DND-41 (cell line): ENCODE results near the gene CLMN.

ENCODE experiments used
- ATAC-seq: fragments of 200-7000 bp; cut with Tn5 transposase; 3 replicates; pipeline ENCODE4 v1.9.1; 2021; ENCODE audit warnings: low read depth; ENCODE audit not compliant: insufficient read depth
- DNase-seq: peaks from one replicate; pipeline ENCODE4 v3.0.0-alpha.2; 2020
- H2AFZ ChIP-seq: 2 replicates; pipeline ENCODE4 v1.6.0; 2012; ENCODE audit warnings: low read depth, low read length
- H3K27ac ChIP-seq: 2 replicates; pipeline ENCODE4 v1.5.1; 2012; ENCODE audit warnings: low read length, inconsistent platforms
- H3K27me3 ChIP-seq: fragments of 200-600 bp; sonication (generic); 2 replicates; pipeline ENCODE4 v1.6.0; 2012; ENCODE audit warnings: low read length, mild to moderate bottlenecking, inconsistent platforms; ENCODE audit not compliant: insufficient read depth, poor library complexity
- H3K36me3 ChIP-seq: 2 replicates; pipeline ENCODE4 v1.5.1; 2012; ENCODE audit warnings: low read length, inconsistent platforms; ENCODE audit not compliant: insufficient read depth
- H3K4me1 ChIP-seq: 2 replicates; pipeline ENCODE4 v1.5.1; 2012; ENCODE audit warnings: mild to moderate bottlenecking, low read length; ENCODE audit not compliant: insufficient read depth
- H3K4me2 ChIP-seq: 2 replicates; pipeline ENCODE4 v1.6.0; 2012; ENCODE audit warnings: mild to moderate bottlenecking, moderate library complexity, low read length, inconsistent platforms; ENCODE audit not compliant: insufficient read depth
- H3K4me3 ChIP-seq, 2 experiments: fragments of 200-600 bp in 1 of 2; shearing (Covaris generic) in 1 of 2; 2 replicates each; pipeline ENCODE4 v1.5.1; 2012 to 2016; ENCODE audit warnings: inconsistent platforms in 2 of 2, low read length in 2 of 2, mild to moderate bottlenecking in 2 of 2, low read depth in 1 of 2, moderate library complexity in 1 of 2
- H3K79me2 ChIP-seq: 2 replicates; pipeline ENCODE4 v1.6.0; 2012; ENCODE audit warnings: low read length, inconsistent platforms; ENCODE audit not compliant: insufficient read depth
- H3K9ac ChIP-seq: 2 replicates; pipeline ENCODE4 v1.6.0; 2012; ENCODE audit warnings: low read depth, mild to moderate bottlenecking, inconsistent platforms, low read length, moderate library complexity
- H3K9me3 ChIP-seq: 2 replicates; pipeline ENCODE4 v1.5.1; 2012; ENCODE audit warnings: low read length, moderate library complexity, mild to moderate bottlenecking, inconsistent platforms; ENCODE audit not compliant: insufficient read depth, severe bottlenecking
- H4K20me1 ChIP-seq: 2 replicates; pipeline ENCODE4 v1.6.0; 2012; ENCODE audit warnings: low read length; ENCODE audit not compliant: insufficient read depth
- CTCF ChIP-seq: IDR thresholded peaks from 2 replicates; pipeline ENCODE4 v1.5.1; 2012; ENCODE audit warnings: borderline replicate concordance, low read length, moderate library complexity, mild to moderate bottlenecking; ENCODE audit not compliant: poor library complexity, severe bottlenecking; ENCODE audit errors: extremely low read depth
- EZH2 ChIP-seq: IDR thresholded peaks from 3 replicates; pipeline ENCODE4 v1.6.1; 2012; ENCODE audit warnings: borderline replicate concordance, low read depth, mild to moderate bottlenecking, moderate library complexity, low read length, inconsistent platforms; ENCODE audit not compliant: severe bottlenecking

CLMN gene

GRCh38 chr14:95301527-95302187, 18.1 kb downstream of the CLMN start:
- no peak for ATAC-seq
- no peak overlapping the region for H2AFZ ChIP-seq
- H3K4me2 ChIP-seq: no peak overlapping the region
- no peaks in the 10 kb centered on the region for H3K9me3 ChIP-seq
- H3K79me2 ChIP-seq: no peaks in the 10 kb centered on the region
- DNase-seq: no peak
- TF ChIP-seq CTCF (no peak), EZH2 (no peak)
- no peak overlapping the region for H3K9ac ChIP-seq
- no peaks in the 10 kb centered on the region for H4K20me1 ChIP-seq
- H3K4me1 ChIP-seq: no peaks in the 10 kb centered on the region
- H3K4me3 ChIP-seq: no peak overlapping the region
- no peaks in the 10 kb centered on the region for H3K36me3 ChIP-seq
- H3K27me3 ChIP-seq: no peaks in the 10 kb centered on the region
- no peak overlapping the region for H3K27ac ChIP-seq

- H2AFZ ChIP-seq: no peak overlapping the region
Observed at GRCh38 chr14:95300697-95301526, 18.8 kb downstream of the CLMN start.

GRCh38 chr14:95300002-95300696, 19.6 kb downstream of the CLMN start:
- no peak overlapping the region for H3K9ac ChIP-seq
- no peaks in the 10 kb centered on the region for H3K36me3 ChIP-seq
- TF ChIP-seq CTCF (no peak), EZH2 (no peak)
- no peaks in the 10 kb centered on the region for H3K27me3 ChIP-seq
- no peak overlapping the region for H3K4me3 ChIP-seq
- ATAC-seq (no peak), DNase-seq (no peak)
- no peak overlapping the region for H3K27ac ChIP-seq
- no peaks in the 10 kb centered on the region for H3K79me2 ChIP-seq
- no peak overlapping the region for H3K4me2 ChIP-seq
- H3K9me3 ChIP-seq: no peaks in the 10 kb centered on the region
- no peak overlapping the region for H2AFZ ChIP-seq
- H3K4me1 ChIP-seq: no peaks in the 10 kb centered on the region
- no peaks in the 10 kb centered on the region for H4K20me1 ChIP-seq

More at GRCh38 chr14:95300697-95301526, 18.8 kb downstream of the CLMN start:
- Histone ChIP-seq H3K27me3 (no peaks in the 10 kb centered on the region), H3K79me2 (no peaks in the 10 kb centered on the region), H3K4me3 (no peak overlapping the region), H3K36me3 (no peaks in the 10 kb centered on the region), H3K27ac (no peak overlapping the region), H3K4me1 (no peaks in the 10 kb centered on the region), H3K9me3 (no peaks in the 10 kb centered on the region), H4K20me1 (no peaks in the 10 kb centered on the region), H3K9ac (no peak overlapping the region), H3K4me2 (no peak overlapping the region)
- TF ChIP-seq CTCF (no peak), EZH2 (no peak)
- ATAC-seq (no peak), DNase-seq (no peak)
